HG03159 (cell line): ENCODE data around the gene PPP2R2D.
"Not testable (repeated sequence)": the region's sequence is repeated elsewhere in the genome, so short reads cannot be mapped to it uniquely, and the experiment has no call there.

ENCODE experiments used
- ATAC-seq: cut with Tn5 transposase; IDR thresholded peaks from one replicate; pipeline ENCODE4 v1.9.1; 2021; ENCODE audit warnings: mild to moderate bottlenecking, moderate library complexity; ENCODE audit not compliant: unreplicated experiment

Gene PPP2R2D

DNA sequence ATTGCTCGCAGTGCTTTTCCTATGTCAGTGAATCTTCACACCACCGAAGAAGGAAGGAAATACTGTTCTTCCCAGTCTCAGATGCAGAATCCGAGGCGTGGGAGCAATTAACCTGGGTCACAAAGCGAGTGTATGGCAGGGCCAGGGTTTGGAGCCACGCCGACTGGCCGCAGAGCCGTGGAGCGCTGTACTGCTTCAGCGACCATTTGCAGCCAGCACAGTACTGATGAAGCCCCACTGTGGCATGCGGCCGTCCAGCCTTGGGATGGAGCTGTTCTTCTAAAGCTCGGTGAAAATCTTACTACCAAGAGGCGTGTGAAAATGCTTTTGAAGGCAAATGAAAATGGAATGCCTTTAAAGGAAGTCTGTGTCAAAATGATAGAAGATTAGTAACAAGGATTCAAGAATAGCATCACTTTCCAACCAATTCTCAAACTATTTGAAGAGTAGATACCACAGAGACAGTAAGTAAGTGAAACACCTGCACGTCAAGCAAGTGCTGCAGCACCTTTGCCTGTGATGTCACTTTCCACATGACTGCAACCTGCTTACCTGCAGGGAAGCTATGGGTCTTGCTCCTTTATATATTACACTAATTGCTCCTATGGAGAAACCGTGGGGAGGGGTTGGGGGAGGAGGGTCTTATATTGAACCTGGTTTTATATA is 4.9 kb downstream of the PPP2R2D start:
- no peak for ATAC-seq

DNA sequence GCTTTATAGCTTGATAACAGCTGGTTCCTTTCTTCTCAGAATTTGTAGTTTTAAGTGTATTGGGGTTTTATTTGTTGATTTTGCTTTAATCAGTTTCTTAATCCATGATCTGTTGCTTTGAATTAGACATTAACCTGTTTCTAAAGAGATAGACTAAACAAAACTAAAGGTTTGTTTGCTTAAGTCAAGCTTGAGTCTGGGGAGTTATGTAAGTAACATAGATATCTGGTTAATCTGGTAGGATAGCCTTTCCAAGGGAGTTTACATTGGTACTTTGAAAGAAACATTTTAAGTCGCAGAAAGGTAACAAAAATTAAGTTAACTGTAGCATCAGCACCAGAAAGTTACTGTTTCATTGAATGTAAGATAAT is 5.4 kb downstream of the PPP2R2D start:
- no peak for ATAC-seq

- no peak for ATAC-seq
Observed at GRCh38 chr10:131907679-131908078, 6.9 kb downstream of the PPP2R2D start.

DNA sequence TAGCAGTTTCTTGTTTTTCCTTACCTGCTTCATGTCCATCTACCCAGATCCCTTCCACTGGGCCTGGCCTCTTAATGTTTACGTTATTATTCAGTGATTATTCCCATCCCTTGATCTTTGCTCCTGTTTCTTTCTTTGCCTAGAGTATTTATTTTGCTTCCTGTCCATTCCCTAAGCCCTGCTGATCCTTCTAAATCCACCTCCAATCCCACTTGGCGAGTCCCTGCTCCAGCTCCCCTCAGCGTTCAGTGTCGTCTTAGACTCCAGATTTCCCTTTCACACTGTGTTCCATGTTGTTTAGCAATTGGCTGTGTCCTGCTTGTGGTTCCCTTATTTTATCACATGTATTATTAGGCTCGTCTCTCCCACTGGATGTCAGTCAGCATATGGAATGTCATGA is 7.3 kb downstream of the PPP2R2D start:
- no peak for ATAC-seq

- ATAC-seq = no peak
Observed at GRCh38 chr10:131909014-131909808, 8.4 kb downstream of the PPP2R2D start.

DNA sequence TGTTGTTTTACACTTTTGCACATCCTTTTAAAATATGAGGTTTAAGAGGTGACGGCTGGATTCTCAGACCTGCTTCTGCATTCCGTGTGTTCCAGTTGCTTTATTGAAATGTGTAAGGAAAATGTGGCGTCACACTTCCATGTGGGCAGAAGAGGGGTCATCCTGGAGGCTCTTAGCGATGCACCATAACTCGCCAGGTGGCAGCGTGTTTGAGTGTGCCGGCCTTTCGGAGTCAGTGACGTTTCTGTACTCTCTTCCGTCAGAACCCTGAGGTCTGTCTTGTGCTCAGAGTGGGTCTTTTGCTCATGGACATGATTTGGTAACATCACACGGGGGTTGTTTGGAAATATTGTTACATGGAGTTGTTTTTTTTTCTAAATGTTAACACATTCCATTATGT is 9.1 kb downstream of the PPP2R2D start:
- ATAC-seq = no peak

DNA sequence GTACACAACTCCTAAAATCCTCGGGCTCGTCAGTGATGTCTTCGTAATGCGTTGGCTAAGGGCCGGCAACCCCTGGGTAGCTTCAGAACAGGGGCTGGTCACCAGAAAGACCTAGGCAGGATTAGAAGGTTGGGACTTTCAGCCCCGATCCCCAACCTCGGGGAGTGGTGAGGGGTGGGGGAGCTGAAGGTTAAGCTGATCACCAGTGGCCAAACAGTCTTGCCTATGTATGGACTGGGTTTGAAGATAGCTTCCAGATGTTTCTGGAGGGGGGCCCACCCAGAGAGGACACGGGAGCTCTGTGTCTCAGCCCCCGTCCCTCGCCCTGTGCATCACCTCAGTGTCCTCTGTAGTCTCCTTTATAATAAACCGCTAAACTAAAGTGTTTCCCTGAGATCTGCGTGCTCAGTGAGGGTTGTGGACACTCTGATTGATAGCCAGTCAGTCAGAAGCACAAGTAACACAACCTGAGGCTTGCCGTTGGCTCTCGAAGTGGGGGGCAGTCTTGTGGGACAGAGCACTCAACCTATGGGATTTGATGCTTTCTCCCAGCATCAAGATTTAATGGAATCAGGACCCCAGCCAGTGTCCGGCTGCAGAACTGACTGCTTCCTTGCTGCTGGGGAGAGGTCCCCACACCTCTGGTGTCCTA is 10.0 kb downstream of the PPP2R2D start:
- no peak for ATAC-seq

DNA sequence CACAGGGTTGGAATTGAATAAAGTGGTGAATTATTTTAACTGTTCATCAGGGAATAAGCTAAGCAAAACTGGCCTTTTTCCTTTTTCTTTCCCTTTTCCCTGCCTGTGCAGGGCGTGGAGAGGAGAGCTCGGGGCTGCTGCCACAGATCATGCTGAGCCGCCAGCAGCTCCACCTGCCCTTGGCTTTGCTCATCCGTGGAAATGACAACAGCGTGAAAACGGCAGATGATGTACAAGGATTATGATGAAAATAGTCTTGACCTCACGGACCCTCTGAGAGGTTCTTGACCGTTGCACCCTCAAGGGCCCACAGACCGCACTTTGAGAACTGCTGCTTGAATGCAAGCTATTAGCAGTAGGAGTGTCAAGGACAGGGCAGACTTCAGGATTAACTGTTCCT is 10.6 kb downstream of the PPP2R2D start:
- no peak for ATAC-seq

- ATAC-seq = no peak
Observed at GRCh38 chr10:131912620-131913019, 11.8 kb downstream of the PPP2R2D start.

DNA sequence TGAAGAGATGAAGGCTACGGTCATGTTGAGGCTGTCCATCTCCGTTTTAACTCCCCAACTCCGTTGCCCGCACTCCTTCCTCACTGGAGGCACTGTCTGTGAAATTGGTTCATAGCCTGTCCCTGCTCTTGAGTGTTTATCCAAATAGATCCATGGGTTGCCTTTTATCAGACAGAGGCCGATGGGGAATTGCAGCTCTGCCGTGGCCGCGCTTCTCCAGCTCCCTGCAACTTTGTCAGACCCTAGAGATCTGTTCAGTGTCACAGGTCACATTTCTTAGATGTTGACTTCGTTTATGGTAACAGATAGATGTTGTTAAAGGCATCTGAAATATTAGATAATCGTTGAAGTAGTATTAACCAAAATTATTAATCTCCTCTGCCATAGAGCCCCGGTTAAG is 14.7 kb downstream of the PPP2R2D start:
- no peak for ATAC-seq

GRCh38 chr10:131915990-131916766 is 15.4 kb downstream of the PPP2R2D start:
- no peak for ATAC-seq

GRCh38 chr10:131916767-131917160 is 16.0 kb downstream of the PPP2R2D start:
- not testable (repeated sequence) for ATAC-seq

GRCh38 chr10:131917496-131917895 is 16.7 kb downstream of the PPP2R2D start:
- ATAC-seq = not testable (repeated sequence)

DNA sequence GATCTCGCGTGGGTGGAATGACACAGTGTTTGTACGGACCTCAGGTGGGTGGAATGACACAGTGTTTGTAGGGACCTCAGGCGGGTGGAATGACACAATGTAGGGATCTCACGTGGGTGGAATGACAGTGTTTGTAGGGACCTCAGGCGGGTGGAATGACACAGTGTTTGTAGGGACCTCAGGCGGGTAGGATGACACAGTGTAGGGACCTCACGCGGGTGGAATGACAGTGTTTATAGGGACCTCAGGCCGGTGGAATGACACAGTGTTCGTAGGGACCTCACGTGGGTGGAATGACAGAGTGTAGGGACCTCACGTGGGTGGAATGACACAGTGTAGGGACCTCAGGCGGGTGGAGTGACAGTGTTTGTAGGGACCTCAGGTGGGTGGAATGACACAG is 18.7 kb downstream of the PPP2R2D start:
- ATAC-seq = not testable (repeated sequence)

GRCh38 chr10:131920151-131920550 is 19.3 kb downstream of the PPP2R2D start:
- no peak for ATAC-seq

- no peak for ATAC-seq
Observed at GRCh38 chr10:131920693-131921092, 19.9 kb downstream of the PPP2R2D start.

GRCh38 chr10:131921184-131921583 is 20.4 kb downstream of the PPP2R2D start:
- ATAC-seq = no peak

- ATAC-seq = no peak
Observed at GRCh38 chr10:131923038-131923756, 22.4 kb downstream of the PPP2R2D start.

GRCh38 chr10:131925011-131925649 is 24.3 kb downstream of the PPP2R2D start:
- no peak for ATAC-seq

DNA sequence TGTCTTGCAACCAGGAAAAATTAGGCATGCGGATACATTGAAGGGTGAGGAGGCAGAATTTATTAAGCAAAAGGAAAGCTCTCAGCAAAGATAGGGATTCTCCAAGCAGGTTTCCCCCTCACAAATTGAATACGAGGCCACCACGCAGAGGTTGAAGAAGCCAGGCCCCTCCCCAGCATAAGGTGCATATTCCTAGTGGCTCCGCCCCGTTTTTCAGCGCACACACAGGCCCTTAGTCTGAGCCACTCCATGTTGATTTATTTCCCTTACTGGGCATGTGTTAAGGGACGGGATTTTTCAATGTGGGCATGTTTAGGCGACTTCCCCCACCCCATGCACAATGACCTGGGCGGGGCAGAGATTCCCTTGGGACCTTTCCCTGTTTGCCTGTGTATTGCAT is 24.9 kb downstream of the PPP2R2D start:
- no peak for ATAC-seq
